GM18907 (cell line): Measurements from ENCODE around the gene MAZ.
"Not testable (repeated sequence)": the region's sequence is repeated elsewhere in the genome, so short reads cannot be mapped to it uniquely, and the experiment has no call there.

ENCODE experiments used
- ATAC-seq: cut with Tn5 transposase; IDR thresholded peaks from one replicate; pipeline ENCODE4 v1.9.1; 2021; ENCODE audit warnings: mild to moderate bottlenecking, moderate library complexity; ENCODE audit not compliant: unreplicated experiment

Gene MAZ

GRCh38 chr16:29806099-29806579, at the start of gene MAZ:
Gene MAZ, plus strand, starts transcription at chr16:29806529. Its CDS starts 173 bp downstream, at chr16:29806702.
- no peak for ATAC-seq

GRCh38 chr16:29756654-29757053, 49.7 kb upstream of the MAZ start:
- no peak for ATAC-seq

DNA sequence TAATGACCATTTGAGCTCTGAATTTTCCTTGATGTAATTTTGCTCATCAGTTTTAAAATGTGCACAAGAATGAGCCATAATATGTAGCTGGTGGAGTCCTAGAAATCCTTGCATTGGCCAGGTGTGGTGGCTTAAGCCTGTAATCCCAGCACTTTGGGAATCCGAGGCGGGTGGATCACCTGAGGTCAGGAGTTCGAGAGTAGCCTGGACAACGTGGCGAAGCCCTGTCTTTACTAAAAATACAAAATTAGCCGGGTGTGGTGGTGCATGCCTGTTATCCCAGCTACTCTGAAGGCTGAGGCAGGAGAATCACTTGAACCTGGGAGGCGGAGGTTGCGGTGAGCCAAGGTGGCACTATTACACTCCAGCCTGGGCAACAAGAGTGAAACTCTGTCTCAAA, 49.2 kb upstream of the MAZ start:
- ATAC-seq, result not testable (repeated sequence)

DNA sequence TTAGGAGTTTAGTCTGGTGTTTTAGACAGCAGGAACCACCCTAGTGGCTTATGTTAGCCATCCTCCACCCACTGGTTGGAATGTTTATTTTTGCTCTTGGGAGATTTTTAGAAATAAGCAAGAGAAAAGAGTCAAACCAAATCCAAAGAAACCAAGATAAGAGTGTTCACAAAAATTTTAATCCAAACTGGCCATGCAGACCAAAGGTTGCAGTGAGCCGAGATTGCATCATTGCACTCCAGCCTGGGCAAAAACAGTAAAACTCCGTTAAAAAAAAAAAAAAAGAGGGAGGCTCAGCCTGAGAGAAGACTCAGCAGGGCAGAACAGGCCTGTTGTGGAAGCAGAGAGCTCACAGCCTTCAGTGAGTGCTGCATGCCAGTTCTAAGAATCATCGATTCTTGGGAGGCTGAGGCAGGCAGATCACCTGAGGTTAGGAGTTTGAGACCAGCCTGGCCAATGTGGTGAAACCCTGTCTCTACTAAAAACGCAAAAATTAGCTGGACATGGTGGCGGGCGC, 48.3 kb upstream of the MAZ start:
- no peak for ATAC-seq

- no peak for ATAC-seq
Measured at GRCh38 chr16:29760567-29761279, 45.6 kb upstream of the MAZ start.

GRCh38 chr16:29761280-29761651, 45.1 kb upstream of the MAZ start:
- ATAC-seq, result not testable (repeated sequence)

DNA sequence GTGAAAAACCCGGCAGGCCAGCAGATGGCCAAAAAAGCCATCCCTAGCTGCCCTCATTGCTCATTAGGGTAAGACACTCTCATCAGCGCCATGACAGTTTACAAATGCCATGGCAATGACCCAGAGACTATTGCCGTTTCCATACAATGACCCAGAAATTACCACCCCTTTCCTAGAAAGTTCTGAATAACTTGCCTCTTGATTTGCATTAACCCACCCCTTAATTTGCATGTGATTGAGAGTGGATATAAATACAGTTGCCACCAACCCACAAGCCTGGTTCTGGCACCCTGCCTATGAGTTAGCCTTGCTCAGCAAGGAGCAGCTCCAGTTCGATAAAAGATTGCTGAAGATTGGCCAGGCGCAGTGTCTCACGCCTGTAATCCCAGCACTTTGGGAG, 44.4 kb upstream of the MAZ start:
- no peak for ATAC-seq

GRCh38 chr16:29763326-29763725, 43.0 kb upstream of the MAZ start:
- ATAC-seq, result no peak

DNA sequence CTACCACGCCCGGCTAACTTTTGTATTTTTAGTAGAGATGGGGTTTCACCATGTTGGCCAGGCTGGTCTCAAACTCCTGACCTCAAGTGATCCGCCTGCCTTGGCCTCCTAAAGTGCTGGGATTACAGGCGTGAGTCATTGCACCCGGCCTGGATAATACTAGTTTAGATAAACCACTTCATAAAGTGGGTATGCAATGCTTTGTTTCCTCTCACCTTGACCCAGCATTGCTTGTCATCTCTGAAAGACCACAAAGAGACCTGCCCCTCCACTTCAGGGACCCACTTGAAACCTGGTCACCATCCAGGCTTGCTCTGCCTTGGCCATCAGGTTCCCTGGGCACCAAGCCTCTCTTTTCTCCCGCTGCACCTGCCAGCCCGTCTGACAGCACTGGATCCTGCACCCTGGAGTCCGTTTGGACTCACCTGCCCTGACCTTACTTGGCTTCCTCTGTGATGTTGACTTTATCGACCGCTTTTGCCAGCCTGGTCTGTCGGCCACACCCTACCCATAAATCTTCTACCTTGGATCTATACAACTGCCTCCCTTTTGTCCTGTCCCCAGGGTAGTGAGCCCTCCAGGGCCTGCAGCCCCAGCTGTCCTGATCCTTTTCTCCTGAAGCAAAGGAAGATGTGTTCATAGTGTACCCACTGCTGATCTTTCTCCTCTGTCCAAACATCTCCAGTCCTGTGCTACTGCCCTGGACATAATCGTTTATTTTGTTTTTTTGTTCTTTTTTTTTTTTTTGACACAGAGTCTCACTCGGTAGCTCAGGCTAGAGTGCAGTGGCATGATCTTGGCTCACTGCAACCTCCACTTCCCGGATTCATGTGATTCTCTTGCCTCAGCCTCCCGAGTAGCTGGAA, 40.9 kb upstream of the MAZ start:
- no peak for ATAC-seq

DNA sequence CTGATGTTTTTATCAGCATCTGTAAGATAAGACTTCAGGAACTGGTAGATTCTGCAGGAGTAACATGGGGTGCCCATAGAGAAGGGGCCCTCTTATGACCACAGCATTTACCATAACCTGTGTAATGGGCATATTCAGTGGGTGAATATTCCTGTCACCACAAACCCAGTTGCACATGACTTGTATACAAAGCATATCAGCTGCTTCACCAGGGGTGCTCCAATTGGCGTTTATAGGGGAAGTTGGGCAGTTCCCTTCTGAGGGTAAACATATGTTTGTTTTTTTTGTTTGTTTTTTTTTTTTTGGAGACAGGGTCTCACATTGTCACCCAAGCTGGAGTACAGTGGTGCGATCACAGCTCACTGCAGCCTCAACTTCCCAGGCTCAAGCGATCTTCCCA, 39.8 kb upstream of the MAZ start:
- no peak for ATAC-seq

- ATAC-seq, result no peak
Measured at GRCh38 chr16:29767062-29767461, 39.3 kb upstream of the MAZ start.

GRCh38 chr16:29769507-29769906, 36.8 kb upstream of the MAZ start:
- no peak for ATAC-seq

DNA sequence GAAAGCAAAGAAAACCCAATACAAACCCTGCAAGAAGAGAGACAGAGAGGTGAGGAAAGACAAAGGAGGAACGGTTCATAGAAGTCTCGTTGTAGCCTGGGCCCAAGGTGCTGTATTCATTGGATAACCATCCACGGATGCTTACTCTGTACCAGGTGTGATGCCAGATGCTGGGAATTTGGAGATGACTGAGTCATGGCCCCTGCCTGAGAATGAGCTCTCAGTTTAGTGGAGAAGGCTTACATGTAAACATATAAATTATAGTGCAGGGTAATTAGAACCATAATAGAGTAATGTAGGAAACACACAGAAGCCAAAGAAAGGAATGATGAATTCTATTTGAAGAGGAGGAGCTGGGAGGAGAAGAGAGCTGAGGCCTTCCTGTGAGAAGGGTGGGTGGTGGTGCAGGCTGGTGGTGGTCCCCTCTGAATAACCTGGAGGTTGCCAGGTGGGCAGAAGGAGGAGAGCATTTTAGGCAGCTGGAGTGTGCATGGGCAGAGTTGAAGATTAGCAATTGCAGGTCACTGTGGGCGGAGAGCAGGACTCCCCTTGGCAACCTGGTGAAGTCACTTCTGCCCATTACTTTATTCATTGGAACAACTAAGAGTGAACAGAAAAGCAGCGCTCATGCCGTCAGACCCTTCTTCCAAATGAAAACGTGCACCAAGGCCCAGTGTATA, 35.9 kb upstream of the MAZ start:
- no peak for ATAC-seq

DNA sequence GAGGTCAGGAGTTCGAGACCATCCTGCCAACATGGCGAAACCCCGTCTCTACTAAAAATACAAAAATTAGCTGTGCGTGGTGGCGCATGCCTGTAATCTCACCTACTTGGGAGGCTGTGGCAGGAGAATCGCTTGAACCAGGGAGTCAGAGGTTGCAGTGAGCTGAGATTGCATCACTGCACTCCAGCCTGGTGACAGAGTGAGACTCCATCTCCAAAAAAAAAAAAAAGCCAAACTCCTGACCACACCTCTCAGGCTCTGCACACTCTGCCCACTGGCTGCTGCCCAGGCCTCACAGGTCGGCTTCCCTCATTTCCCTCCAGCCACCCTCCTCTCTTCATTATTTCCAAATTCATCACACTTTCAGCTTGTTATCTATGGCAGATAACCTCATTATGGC, 34.0 kb upstream of the MAZ start:
- ATAC-seq, result not testable (repeated sequence)

GRCh38 chr16:29774730-29775129, 31.6 kb upstream of the MAZ start:
- no peak for ATAC-seq

- ATAC-seq, result no peak
Measured at GRCh38 chr16:29775742-29776408, 30.5 kb upstream of the MAZ start.

DNA sequence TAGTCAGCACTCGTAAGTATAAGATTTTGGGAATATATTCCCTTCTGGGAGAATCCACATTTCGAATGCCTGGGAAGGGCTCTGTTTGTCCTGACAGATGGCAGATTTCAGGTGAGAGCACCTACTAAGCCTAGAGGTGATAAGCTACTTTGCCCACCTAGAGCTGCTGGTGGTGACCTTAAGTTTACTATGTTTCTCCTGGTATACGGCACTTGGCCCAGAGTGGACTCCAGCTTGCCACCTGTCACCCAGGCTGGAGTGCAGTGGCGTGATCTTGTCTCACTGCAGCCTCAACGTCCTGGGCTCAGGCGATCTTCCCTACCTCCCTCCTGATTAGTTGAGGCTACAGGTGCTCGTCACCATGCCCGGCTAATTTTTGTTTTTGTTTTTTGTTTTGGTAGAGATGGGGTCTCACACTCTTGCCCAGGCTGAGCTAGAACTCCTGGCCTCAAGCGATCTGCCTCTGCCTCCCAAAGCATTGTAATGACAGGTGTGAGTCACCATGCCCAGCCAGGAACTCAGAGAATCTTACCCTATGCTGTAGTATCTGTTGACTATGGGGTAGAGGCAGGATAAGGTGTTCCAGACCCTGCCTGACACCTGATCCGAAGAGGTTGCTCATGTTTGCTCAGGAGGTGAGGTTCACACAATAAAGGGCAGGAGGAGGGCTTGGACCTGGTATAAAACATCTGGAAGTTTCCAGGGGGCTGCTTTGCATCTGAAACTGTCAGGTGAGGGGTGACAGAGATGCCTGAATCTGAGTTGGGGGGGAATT, 28.6 kb upstream of the MAZ start, which contains the start of gene ZG16:
Gene ZG16, plus strand, starts transcription at position 681 of the 775 bp plus-strand sequence. CDS start 1,011 bp downstream, outside the sequence.
- ATAC-seq, result no peak

- no peak for ATAC-seq
Measured at GRCh38 chr16:29779474-29779873, 26.9 kb upstream of the MAZ start.

DNA sequence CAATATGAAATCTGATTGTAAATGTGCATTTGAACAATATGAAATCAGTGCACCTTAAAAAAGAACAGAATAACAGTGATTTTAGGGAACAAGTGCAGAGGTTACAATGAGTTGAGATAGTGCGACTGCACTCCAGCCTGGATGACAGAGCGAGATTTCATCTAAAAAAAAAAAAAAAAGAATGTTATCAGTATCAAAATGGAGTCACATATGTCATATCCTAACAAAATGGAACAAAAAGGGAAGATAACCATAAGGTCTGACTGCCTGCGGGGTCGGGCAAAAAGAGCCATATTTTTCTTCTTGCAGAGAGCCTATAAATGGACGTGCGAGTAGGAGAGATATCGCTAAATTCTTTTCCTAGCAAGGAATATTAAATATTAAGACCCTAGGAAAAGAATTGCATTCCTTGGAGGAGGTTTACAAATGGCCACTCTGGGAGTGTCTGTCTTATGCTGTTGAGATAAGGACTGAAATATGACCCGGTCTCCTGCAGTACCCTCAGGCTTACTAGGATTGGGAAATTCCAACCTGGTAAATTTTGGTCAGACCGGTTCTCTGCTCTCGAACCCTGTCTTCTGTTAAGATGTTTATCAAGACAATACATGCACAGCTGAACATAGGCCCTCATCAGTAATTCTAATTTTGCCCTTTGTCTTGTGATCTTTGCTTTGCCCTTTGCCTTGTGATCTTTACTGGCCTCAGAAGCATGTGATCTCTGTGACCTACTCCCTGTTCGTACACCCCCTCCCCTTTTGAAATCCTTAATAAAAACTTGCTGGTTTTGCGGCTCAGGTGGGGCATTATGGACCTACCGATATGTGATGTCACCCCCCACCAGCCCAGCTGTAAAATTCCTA, 23.0 kb upstream of the MAZ start:
- ATAC-seq, result not testable (repeated sequence)
